K562 (cell line): ENCODE measurements around the gene SART1. TPM values are rescaled to one million over a fixed set of nuclear protein-coding genes. Genes with fewer than 3 reads are reported as not detected.

ENCODE experiments used
- CTBP1 ChIP-seq: fragments of 450-650 bp; IDR thresholded peaks from 2 replicates; pipeline ENCODE4 v1.6.1; 2016; ENCODE audit warnings: borderline replicate concordance
- ETV6 ChIP-seq, 3 experiments: fragments of 150-350 bp in 1 of 3; sonication (generic) in 1 of 3; formaldehyde crosslinking in 1 of 3; IDR thresholded peaks; 2 replicates each; pipeline versions ENCODE4 v1.6.1 to v1.8.0; 2014 to 2022; ENCODE audit warnings: borderline replicate concordance in 2 of 3, low read depth in 2 of 3, antibody characterized with exemption in 1 of 3, low read length in 1 of 3, mild to moderate bottlenecking in 1 of 3, missing genetic modification reagents in 1 of 3
- FOXA1 ChIP-seq: fragments of 450-650 bp; IDR thresholded peaks from 2 replicates; pipeline ENCODE4 v1.6.1; 2016; ENCODE audit warnings: mild to moderate bottlenecking, borderline replicate concordance
- HMG20A ChIP-seq: fragments of 450-650 bp; formaldehyde crosslinking; conservative IDR thresholded peaks from 2 replicates; pipeline ENCODE4 v1.4.0; 2020; ENCODE audit warnings: mild to moderate bottlenecking, mixed read lengths
- L3MBTL2 ChIP-seq: fragments of 450-650 bp; IDR thresholded peaks from 2 replicates; pipeline ENCODE4 v1.6.1; 2016; ENCODE audit warnings: mild to moderate bottlenecking, moderate library complexity
- NCOR1 ChIP-seq: fragments of 450-650 bp; IDR thresholded peaks from 2 replicates; pipeline ENCODE4 v1.6.1; 2016; ENCODE audit warnings: mild to moderate bottlenecking, moderate library complexity
- NELFE ChIP-seq: IDR thresholded peaks from 2 replicates; pipeline ENCODE4 v1.6.1; 2011; ENCODE audit warnings: mild to moderate bottlenecking; ENCODE audit not compliant: insufficient read depth, insufficient read length
- PRPF4 ChIP-seq: fragments of 200-400 bp; formaldehyde crosslinking; IDR thresholded peaks from one replicate; pipeline ENCODE4 v1.6.1; 2017; ENCODE audit warnings: low read length, low read depth, mild to moderate bottlenecking; ENCODE audit not compliant: insufficient read depth, poor library complexity, severe bottlenecking
- SAFB ChIP-seq: fragments of 200-400 bp; formaldehyde crosslinking; IDR thresholded peaks from 2 replicates; pipeline ENCODE4 v1.6.1; 2017; ENCODE audit warnings: low read depth, low read length, borderline replicate concordance
- YY1 ChIP-seq, 3 experiments: IDR thresholded peaks; 2 replicates each; pipeline ENCODE4 v1.6.1; 2011; ENCODE audit warnings: low read length in 2 of 3, mild to moderate bottlenecking in 2 of 3, moderate library complexity in 2 of 3, borderline replicate concordance in 1 of 3, control low read depth in 1 of 3, low read depth in 1 of 3; ENCODE audit not compliant: insufficient read depth in 3 of 3, insufficient replicate concordance in 2 of 3, control insufficient read depth in 1 of 3, insufficient read length in 1 of 3; ENCODE audit errors: extremely low read depth in 1 of 3
- ZNF133 ChIP-seq: fragments of 250-450 bp; sonication (Bioruptor Pico); IDR thresholded peaks from 2 replicates; pipeline ENCODE4 v1.4.0; 2020; ENCODE audit warnings: mild to moderate bottlenecking
- ZNF263 ChIP-seq: sonication (generic); formaldehyde crosslinking; IDR thresholded peaks from 2 replicates; pipeline ENCODE4 v1.8.0; 2022; ENCODE audit warnings: mild to moderate bottlenecking, missing genetic modification reagents, borderline replicate concordance
- ZNF589 ChIP-seq: fragments of 200-800 bp; sonication (Bioruptor generic); IDR thresholded peaks from 2 replicates; pipeline ENCODE4 v1.6.1; 2016; ENCODE audit warnings: low read depth, missing genetic modification characterization, missing compliant biosample characterization
- polyA plus RNA-seq, 8 experiments: library from polyadenylated mRNA; depleted of rRNA in 4 of 8; stranded (reverse) in 5 of 8; unstranded in 3 of 8; fragments of >200 nt; fragmentation: Nextera tagmentation in 2 of 8; fragmentation: Illumina TruSeq in 1 of 8; extraction: Ambion mirVana in 2 of 8; extraction: Trizol in 1 of 8; gene quantifications; 2 replicates each; pipeline versions ENCODE4 v1.2.1 to v1.2.3, GENCODE V29; 2011 to 2014; ENCODE audit warnings: inconsistent platforms in 1 of 8, missing spikeins in 1 of 8
- total RNA-seq, 7 experiments: library from RNA; depleted of rRNA in 6 of 7; stranded (reverse); fragments of >200 nt in 6 of 7; fragmentation: Illumina TruSeq in 2 of 7; extraction: Trizol in 2 of 7; gene quantifications; 2 replicates each; pipeline versions ENCODE4 v1.2.1 to v1.2.3, GENCODE V29; 2011 to 2021; ENCODE audit warnings: low replicate concordance in 1 of 7
- TF ChIP-seq, protein P1 (sequence below): sonication (generic); formaldehyde crosslinking; IDR thresholded peaks from 2 replicates; pipeline ENCODE4 v1.8.0; 2023; ENCODE audit warnings: mild to moderate bottlenecking, missing genetic modification reagents
- TF ChIP-seq, protein P2 (sequence below), 2 experiments: IDR thresholded peaks; 2 replicates each; pipeline ENCODE4 v1.6.1; 2012; ENCODE audit warnings: improper control_type of control experiment in 2 of 2, low read depth in 2 of 2, low read length in 2 of 2, borderline replicate concordance in 1 of 2
- TF ChIP-seq, protein P3 (sequence below): IDR thresholded peaks from 3 replicates; pipeline ENCODE4 v1.6.1; 2011; ENCODE audit warnings: borderline replicate concordance, mild to moderate bottlenecking, moderate library complexity; ENCODE audit not compliant: insufficient read length; ENCODE audit errors: extremely low read depth

The SART1 gene
- total and polyA plus RNA-seq, 9 of the 15 experiments (the other 6 are each of a cell fraction or from before 2014, with no cell fraction given): 4.8 to 84.1 (median 31.7) TPM

DNA sequence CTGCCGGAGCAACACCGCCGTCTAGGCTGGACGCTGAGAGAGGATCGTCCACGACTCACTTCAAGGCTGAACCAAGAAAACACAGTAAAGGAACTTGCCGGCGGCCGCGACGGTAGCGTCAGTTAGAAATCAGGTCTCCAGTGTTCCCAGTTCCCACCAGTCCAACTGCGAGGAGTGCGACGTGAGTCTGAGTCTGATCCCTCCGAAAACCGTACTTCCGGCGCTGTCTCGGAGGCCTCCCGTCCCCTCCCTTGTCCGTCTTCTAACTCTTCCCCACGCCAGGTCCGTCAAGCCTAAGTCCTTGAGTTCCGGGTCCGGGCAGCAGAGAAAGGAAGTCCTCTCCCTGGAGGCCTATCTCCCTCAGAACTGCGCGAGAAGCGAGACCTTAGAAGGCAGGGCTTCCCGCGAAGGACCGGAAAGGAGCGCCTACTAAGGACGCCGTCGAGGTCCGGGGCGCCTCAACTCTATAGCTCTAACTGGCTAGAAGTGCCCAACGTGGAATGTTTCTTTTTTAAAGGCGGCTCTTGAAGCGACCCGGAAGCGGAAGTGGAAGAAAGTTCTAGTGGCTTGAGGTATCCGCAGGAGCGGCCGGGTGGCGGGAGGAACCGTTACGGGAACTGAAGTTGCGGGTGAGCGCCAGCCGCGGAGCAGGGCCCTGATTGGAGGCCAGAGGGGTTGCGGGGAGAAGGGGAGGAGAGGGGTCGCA is 40.6 kb downstream of the SART1 start, which contains the start of the genes BANF1 and EIF1AD (continued):
- TF ChIP-seq ZNF589 (peak; percentile 71; the same call in 1 of the 2 replicates), ZNF263 (CRISPR knock-in tag) (peak; percentile 62; the same call in 1 of the 2 replicates), YY1 (IDR thresholded peaks at IDR 0.05; ENCODE audit: borderline replicate concordance in 1 of 3, control insufficient read depth in 1 of 3, extremely low read depth in 1 of 3, insufficient read depth in 3 of 3, insufficient read length in 1 of 3, insufficient replicate concordance in 2 of 3, low read depth in 1 of 3, low read length in 2 of 3) (peak in 2 of 3 experiments; percentile 75 to 80), L3MBTL2 (peak; percentile 76; the same call in 1 of the 2 replicates), SAFB (no peak), PRPF4 (no peak), NELFE (no peak), NCOR1 (peak; percentile 53), HMG20A (CRISPR knock-in tag) (no peak), CTBP1 (peak; percentile 90), FOXA1 (no peak), ZNF133 (CRISPR knock-in tag) (no peak), ETV6 (IDR thresholded peaks at IDR 0.05; ENCODE audit: borderline replicate concordance in 1 of 2, low read depth in 2 of 2, low read length in 1 of 2) (peak; percentile 74 to 82; a peak in 3 of 4 replicates), ETV6 (CRISPR knock-in tag; IDR thresholded peaks at IDR 0.05; ENCODE audit: borderline replicate concordance) (no peak)
- TF ChIP-seq, protein P1, sequence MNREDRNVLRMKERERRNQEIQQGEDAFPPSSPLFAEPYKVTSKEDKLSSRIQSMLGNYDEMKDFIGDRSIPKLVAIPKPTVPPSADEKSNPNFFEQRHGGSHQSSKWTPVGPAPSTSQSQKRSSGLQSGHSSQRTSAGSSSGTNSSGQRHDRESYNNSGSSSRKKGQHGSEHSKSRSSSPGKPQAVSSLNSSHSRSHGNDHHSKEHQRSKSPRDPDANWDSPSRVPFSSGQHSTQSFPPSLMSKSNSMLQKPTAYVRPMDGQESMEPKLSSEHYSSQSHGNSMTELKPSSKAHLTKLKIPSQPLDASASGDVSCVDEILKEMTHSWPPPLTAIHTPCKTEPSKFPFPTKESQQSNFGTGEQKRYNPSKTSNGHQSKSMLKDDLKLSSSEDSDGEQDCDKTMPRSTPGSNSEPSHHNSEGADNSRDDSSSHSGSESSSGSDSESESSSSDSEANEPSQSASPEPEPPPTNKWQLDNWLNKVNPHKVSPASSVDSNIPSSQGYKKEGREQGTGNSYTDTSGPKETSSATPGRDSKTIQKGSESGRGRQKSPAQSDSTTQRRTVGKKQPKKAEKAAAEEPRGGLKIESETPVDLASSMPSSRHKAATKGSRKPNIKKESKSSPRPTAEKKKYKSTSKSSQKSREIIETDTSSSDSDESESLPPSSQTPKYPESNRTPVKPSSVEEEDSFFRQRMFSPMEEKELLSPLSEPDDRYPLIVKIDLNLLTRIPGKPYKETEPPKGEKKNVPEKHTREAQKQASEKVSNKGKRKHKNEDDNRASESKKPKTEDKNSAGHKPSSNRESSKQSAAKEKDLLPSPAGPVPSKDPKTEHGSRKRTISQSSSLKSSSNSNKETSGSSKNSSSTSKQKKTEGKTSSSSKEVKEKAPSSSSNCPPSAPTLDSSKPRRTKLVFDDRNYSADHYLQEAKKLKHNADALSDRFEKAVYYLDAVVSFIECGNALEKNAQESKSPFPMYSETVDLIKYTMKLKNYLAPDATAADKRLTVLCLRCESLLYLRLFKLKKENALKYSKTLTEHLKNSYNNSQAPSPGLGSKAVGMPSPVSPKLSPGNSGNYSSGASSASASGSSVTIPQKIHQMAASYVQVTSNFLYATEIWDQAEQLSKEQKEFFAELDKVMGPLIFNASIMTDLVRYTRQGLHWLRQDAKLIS: peak; percentile 92
- TF ChIP-seq, protein P2, sequence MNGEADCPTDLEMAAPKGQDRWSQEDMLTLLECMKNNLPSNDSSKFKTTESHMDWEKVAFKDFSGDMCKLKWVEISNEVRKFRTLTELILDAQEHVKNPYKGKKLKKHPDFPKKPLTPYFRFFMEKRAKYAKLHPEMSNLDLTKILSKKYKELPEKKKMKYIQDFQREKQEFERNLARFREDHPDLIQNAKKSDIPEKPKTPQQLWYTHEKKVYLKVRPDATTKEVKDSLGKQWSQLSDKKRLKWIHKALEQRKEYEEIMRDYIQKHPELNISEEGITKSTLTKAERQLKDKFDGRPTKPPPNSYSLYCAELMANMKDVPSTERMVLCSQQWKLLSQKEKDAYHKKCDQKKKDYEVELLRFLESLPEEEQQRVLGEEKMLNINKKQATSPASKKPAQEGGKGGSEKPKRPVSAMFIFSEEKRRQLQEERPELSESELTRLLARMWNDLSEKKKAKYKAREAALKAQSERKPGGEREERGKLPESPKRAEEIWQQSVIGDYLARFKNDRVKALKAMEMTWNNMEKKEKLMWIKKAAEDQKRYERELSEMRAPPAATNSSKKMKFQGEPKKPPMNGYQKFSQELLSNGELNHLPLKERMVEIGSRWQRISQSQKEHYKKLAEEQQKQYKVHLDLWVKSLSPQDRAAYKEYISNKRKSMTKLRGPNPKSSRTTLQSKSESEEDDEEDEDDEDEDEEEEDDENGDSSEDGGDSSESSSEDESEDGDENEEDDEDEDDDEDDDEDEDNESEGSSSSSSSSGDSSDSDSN (IDR thresholded peaks at IDR 0.05; ENCODE audit: borderline replicate concordance in 1 of 2, low read depth in 2 of 2, low read length in 2 of 2): peak; percentile 83 to 95; a peak in 2 of 4 replicates
- TF ChIP-seq, protein P3, sequence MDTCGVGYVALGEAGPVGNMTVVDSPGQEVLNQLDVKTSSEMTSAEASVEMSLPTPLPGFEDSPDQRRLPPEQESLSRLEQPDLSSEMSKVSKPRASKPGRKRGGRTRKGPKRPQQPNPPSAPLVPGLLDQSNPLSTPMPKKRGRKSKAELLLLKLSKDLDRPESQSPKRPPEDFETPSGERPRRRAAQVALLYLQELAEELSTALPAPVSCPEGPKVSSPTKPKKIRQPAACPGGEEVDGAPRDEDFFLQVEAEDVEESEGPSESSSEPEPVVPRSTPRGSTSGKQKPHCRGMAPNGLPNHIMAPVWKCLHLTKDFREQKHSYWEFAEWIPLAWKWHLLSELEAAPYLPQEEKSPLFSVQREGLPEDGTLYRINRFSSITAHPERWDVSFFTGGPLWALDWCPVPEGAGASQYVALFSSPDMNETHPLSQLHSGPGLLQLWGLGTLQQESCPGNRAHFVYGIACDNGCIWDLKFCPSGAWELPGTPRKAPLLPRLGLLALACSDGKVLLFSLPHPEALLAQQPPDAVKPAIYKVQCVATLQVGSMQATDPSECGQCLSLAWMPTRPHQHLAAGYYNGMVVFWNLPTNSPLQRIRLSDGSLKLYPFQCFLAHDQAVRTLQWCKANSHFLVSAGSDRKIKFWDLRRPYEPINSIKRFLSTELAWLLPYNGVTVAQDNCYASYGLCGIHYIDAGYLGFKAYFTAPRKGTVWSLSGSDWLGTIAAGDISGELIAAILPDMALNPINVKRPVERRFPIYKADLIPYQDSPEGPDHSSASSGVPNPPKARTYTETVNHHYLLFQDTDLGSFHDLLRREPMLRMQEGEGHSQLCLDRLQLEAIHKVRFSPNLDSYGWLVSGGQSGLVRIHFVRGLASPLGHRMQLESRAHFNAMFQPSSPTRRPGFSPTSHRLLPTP: no peak
